DOHH2 (cell line): ENCODE data around the gene NPAS3.

Experiments used
- CTCF ChIP-seq: fragments of 200-600 bp; sonication (generic); IDR thresholded peaks from one replicate; pipeline ENCODE4 v1.5.1; 2014; ENCODE audit warnings: antibody characterized with exemption, mild to moderate bottlenecking, low read depth, low read length; ENCODE audit not compliant: poor library complexity, severe bottlenecking
- EZH2phosphoT487 ChIP-seq: fragments of 200-600 bp; sonication (generic); IDR thresholded peaks from 2 replicates; pipeline ENCODE4 v1.6.1; 2017; ENCODE audit warnings: borderline replicate concordance, mild to moderate bottlenecking, antibody characterized with exemption, low read length, moderate library complexity, mixed read lengths

GRCh38 chr14:33131801-33132200 is 193.1 kb downstream of the NPAS3 start:
- TF ChIP-seq CTCF (no peak), EZH2phosphoT487 (no peak)
